GM12892 (cell line): ENCODE measurements around the gene GLUD2.

ENCODE experiments used
- POLR2A ChIP-seq: IDR thresholded peaks from 2 replicates; pipeline ENCODE4 v1.6.1; 2011; ENCODE audit warnings: low read depth, low read length, control low read depth
- POLR2AphosphoS5 ChIP-seq: IDR thresholded peaks from 2 replicates; pipeline ENCODE4 v1.6.1; 2011; ENCODE audit warnings: low read depth, low read length, control low read depth

DNA sequence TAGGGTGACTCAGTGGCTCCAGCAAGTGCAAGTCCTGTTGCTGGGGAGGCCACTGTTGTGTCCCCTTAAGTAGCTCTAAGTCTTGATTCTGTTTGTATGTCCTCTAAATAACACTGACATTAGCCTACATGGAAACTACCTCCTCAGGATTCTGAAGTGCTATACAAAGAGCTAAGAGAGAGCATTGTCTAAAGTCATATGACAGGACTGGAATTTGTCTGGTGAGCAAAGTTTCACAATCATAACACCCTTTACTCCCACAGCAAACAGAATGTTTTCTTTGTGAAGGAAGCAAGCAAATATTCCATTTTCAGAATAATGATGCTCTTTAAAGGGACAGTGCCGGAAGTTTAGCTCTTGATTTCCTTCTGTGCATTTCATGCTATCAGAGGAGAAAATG, 38.5 kb upstream of the GLUD2 start:
- TF ChIP-seq POLR2A (no peak), POLR2AphosphoS5 (no peak)
